NCI-H510A (cell line): ENCODE measurements around the gene FHAD1.
"Not testable (repeated sequence)": the region's sequence is repeated elsewhere in the genome, so short reads cannot be mapped to it uniquely, and the experiment has no call there.

Source experiments
- DNase-seq: peaks from one replicate; lab custom pipeline; 2025; lab: John Stamatoyannopoulos, UW

FHAD1 gene

GRCh38 chr1:15370781-15371520 lies 123.9 kb downstream of the FHAD1 start:
- DNase-seq = no peak

GRCh38 chr1:15371610-15372545 lies 124.9 kb downstream of the FHAD1 start:
- no peak for DNase-seq

- DNase-seq = no peak
Measured at GRCh38 chr1:15378729-15379128, 131.7 kb downstream of the FHAD1 start.

- DNase-seq = not testable (repeated sequence)
Measured at GRCh38 chr1:15379151-15379550, 132.1 kb downstream of the FHAD1 start.

- DNase-seq = no peak
Measured at GRCh38 chr1:15380601-15381508, 133.8 kb downstream of the FHAD1 start.

GRCh38 chr1:15381805-15382204 lies 134.8 kb downstream of the FHAD1 start:
- peak; percentile 93 for DNase-seq

GRCh38 chr1:15382601-15383518 lies 135.8 kb downstream of the FHAD1 start:
- no peak for DNase-seq

GRCh38 chr1:15383810-15384209 lies 136.8 kb downstream of the FHAD1 start:
- DNase-seq = no peak

- DNase-seq = no peak
Measured at GRCh38 chr1:15384301-15384901, 137.4 kb downstream of the FHAD1 start.

- no peak for DNase-seq
Measured at GRCh38 chr1:15385420-15385819, 138.4 kb downstream of the FHAD1 start.

GRCh38 chr1:15386164-15386749 lies 139.2 kb downstream of the FHAD1 start:
- DNase-seq = no peak

GRCh38 chr1:15388201-15388880 lies 141.3 kb downstream of the FHAD1 start:
- DNase-seq = peak; percentile 60

- not testable (repeated sequence) for DNase-seq
Measured at GRCh38 chr1:15389828-15390227, 142.8 kb downstream of the FHAD1 start.

GRCh38 chr1:15390667-15391066 lies 143.6 kb downstream of the FHAD1 start:
- DNase-seq = no peak

- DNase-seq = no peak
Measured at GRCh38 chr1:15391366-15391765, 144.3 kb downstream of the FHAD1 start.

- no peak for DNase-seq
Measured at GRCh38 chr1:15393475-15394257, 146.6 kb downstream of the FHAD1 start.

- no peak for DNase-seq
Measured at GRCh38 chr1:15394258-15394690, 147.3 kb downstream of the FHAD1 start.

GRCh38 chr1:15397236-15397635 lies 150.2 kb downstream of the FHAD1 start:
- no peak for DNase-seq

GRCh38 chr1:15399710-15400109 lies 152.7 kb downstream of the FHAD1 start:
- no peak for DNase-seq
